Stimulated activated naive CD8-positive, alpha-beta T cell treated with anti-CD3 and anti-CD28 coated beads, Interleukin-15, Interleukin-2, amounts not matched to agents 100 ng/mL and 50 ng/mL, for 24 hours (primary cell): ENCODE data around the gene TBX5.

ENCODE experiments used
- H3K27ac Mint-ChIP-seq: one replicate; pipeline ENCODE4 v1.8.0; 2021; ENCODE audit warnings: mild to moderate bottlenecking, mixed read lengths
- H3K27me3 Mint-ChIP-seq: one replicate; pipeline ENCODE4 v1.8.0; 2021; ENCODE audit warnings: mixed read lengths
- H3K36me3 Mint-ChIP-seq: one replicate; pipeline ENCODE4 v1.8.0; 2021; ENCODE audit warnings: low read depth, mixed read lengths
- H3K4me1 Mint-ChIP-seq: one replicate; pipeline ENCODE4 v1.8.0; 2021; ENCODE audit warnings: low read depth, mixed read lengths
- H3K4me3 Mint-ChIP-seq: one replicate; pipeline ENCODE4 v1.8.0; 2021; ENCODE audit warnings: mild to moderate bottlenecking, mixed read lengths
- H3K9me3 Mint-ChIP-seq: one replicate; pipeline ENCODE4 v1.8.0; 2021; ENCODE audit warnings: mixed read lengths

TBX5 gene

GRCh38 chr12:114440270-114441038, 34.5 kb upstream of the TBX5 start:
- no peak overlapping the region for H3K4me3 Mint-ChIP-seq
- H3K9me3 Mint-ChIP-seq = peaks cover 6% of the 10 kb centered on the region
- no peaks in the 10 kb centered on the region for H3K4me1 Mint-ChIP-seq
- H3K27me3 Mint-ChIP-seq = peaks cover 89% of the 10 kb centered on the region
- no peaks in the 10 kb centered on the region for H3K36me3 Mint-ChIP-seq
- no peak overlapping the region for H3K27ac Mint-ChIP-seq

DNA sequence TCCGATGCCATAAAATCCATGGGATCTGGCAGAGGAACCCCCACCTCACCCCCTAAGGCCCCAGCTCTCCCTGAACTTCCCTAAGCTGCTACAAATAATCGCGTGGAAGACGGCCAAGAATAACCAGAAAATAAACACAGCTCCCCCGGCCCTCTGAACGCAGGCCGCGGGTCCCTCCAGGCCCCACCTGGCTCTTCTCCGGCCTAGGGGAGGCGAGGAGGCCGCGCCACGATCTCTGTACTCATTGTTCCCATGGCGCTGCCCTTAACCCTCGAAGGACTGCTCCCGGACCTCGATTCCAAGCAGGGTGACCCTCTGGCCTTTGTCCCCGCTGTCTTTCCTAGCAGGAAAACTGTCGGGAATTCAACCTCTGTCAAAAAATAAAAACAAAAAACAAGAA, 33.9 kb upstream of the TBX5 start:
- H3K4me1 Mint-ChIP-seq = no peaks in the 10 kb centered on the region
- no peak overlapping the region for H3K4me3 Mint-ChIP-seq
- no peak overlapping the region for H3K27ac Mint-ChIP-seq
- peaks cover 86% of the 10 kb centered on the region for H3K27me3 Mint-ChIP-seq
- H3K36me3 Mint-ChIP-seq = no peaks in the 10 kb centered on the region
- H3K9me3 Mint-ChIP-seq = peaks cover 6% of the 10 kb centered on the region

DNA sequence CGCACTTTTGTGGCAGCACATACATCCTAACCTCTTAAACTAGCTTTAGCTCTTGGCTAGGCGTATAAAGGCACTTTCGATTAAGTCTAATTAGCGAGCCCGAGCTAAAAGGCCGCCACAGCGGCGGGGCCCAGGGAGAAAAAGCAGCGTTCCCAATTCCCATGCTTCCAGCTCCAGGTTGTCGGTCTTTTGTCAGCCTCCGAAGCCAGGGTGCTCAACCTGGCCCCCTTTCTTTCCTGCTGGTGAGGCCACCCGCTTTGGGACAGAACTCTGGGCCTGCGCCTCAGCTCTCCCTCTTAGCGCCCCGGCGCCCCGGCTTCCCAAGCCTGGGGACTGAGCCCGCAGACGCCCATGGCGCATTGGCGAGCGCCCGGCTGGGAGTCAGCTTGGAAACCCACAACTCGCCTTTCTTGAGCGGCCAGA, 33.3 kb upstream of the TBX5 start:
- no peak overlapping the region for H3K27ac Mint-ChIP-seq
- no peaks in the 10 kb centered on the region for H3K4me1 Mint-ChIP-seq
- peaks cover 6% of the 10 kb centered on the region for H3K9me3 Mint-ChIP-seq
- no peaks in the 10 kb centered on the region for H3K36me3 Mint-ChIP-seq
- peaks cover 81% of the 10 kb centered on the region for H3K27me3 Mint-ChIP-seq
- H3K4me3 Mint-ChIP-seq = no peak overlapping the region

- H3K27ac Mint-ChIP-seq = no peak overlapping the region
- no peak overlapping the region for H3K4me3 Mint-ChIP-seq
- no peaks in the 10 kb centered on the region for H3K4me1 Mint-ChIP-seq
- H3K27me3 Mint-ChIP-seq = peaks cover 78% of the 10 kb centered on the region
- no peaks in the 10 kb centered on the region for H3K36me3 Mint-ChIP-seq
- peaks cover 6% of the 10 kb centered on the region for H3K9me3 Mint-ChIP-seq
These were observed 32.8 kb upstream of the TBX5 start for GRCh38 chr12:114438635-114439256.

DNA sequence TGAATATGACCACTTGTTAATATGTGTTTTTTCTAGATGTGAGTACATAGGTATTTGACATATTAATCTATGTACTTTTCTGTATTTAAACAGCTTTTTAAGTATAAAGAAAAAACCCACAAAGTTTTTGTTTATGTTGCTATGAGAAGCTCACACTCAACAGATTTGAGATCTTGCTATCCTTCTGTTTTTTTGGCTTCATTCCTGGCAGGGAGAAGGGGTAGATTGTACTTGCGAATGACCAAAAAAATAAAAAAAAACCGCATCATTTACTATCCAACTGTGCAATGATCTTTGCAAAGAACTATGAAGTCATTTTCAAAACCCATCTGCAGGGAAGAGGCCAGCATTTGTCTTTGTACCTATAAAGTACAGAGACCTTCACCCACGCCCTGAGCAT, 28.4 kb upstream of the TBX5 start:
- H3K9me3 Mint-ChIP-seq = peaks cover 6% of the 10 kb centered on the region
- no peak overlapping the region for H3K27ac Mint-ChIP-seq
- H3K36me3 Mint-ChIP-seq = no peaks in the 10 kb centered on the region
- peaks cover 50% of the 10 kb centered on the region for H3K27me3 Mint-ChIP-seq
- no peaks in the 10 kb centered on the region for H3K4me1 Mint-ChIP-seq
- H3K4me3 Mint-ChIP-seq = no peak overlapping the region

GRCh38 chr12:114431902-114432301, 26.0 kb upstream of the TBX5 start:
- Mint-ChIP-seq H3K4me1 (no peaks in the 10 kb centered on the region), H3K36me3 (no peaks in the 10 kb centered on the region), H3K4me3 (no peak overlapping the region), H3K27ac (no peak overlapping the region), H3K9me3 (peaks cover 6% of the 10 kb centered on the region), H3K27me3 (peaks cover 27% of the 10 kb centered on the region)

- Mint-ChIP-seq H3K4me1 (no peaks in the 10 kb centered on the region), H3K9me3 (no peaks in the 10 kb centered on the region), H3K36me3 (no peaks in the 10 kb centered on the region), H3K27ac (no peak overlapping the region), H3K27me3 (peaks cover 19% of the 10 kb centered on the region), H3K4me3 (no peak overlapping the region)
These were observed 24.4 kb upstream of the TBX5 start for GRCh38 chr12:114430306-114430705.

GRCh38 chr12:114425031-114425626, 19.2 kb upstream of the TBX5 start:
- no peak overlapping the region for H3K27ac Mint-ChIP-seq
- H3K36me3 Mint-ChIP-seq = no peaks in the 10 kb centered on the region
- no peak overlapping the region for H3K4me3 Mint-ChIP-seq
- H3K27me3 Mint-ChIP-seq = peaks cover 5% of the 10 kb centered on the region
- no peaks in the 10 kb centered on the region for H3K9me3 Mint-ChIP-seq
- no peaks in the 10 kb centered on the region for H3K4me1 Mint-ChIP-seq

DNA sequence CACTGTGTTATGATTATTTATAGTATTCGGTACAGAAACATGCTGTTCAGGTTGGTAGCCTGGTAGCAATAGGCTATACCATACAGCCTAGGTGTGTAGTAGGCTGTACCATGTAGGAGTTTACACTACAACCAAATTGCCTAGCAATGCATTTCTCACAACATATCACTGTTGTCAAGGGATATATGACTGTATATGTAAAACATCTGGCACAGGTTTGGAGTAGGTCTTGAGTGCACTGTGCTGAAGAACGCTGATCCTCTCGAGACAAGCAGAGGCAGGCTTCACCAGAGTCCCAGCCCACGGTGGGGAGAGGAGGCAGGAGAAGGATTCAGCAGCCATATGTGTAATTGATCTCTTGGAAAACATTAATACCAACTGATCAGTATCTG, 15.0 kb upstream of the TBX5 start:
- Mint-ChIP-seq H3K4me3 (no peak overlapping the region), H3K36me3 (no peaks in the 10 kb centered on the region), H3K27ac (no peak overlapping the region), H3K27me3 (peaks cover 24% of the 10 kb centered on the region), H3K4me1 (no peaks in the 10 kb centered on the region), H3K9me3 (no peaks in the 10 kb centered on the region)

DNA sequence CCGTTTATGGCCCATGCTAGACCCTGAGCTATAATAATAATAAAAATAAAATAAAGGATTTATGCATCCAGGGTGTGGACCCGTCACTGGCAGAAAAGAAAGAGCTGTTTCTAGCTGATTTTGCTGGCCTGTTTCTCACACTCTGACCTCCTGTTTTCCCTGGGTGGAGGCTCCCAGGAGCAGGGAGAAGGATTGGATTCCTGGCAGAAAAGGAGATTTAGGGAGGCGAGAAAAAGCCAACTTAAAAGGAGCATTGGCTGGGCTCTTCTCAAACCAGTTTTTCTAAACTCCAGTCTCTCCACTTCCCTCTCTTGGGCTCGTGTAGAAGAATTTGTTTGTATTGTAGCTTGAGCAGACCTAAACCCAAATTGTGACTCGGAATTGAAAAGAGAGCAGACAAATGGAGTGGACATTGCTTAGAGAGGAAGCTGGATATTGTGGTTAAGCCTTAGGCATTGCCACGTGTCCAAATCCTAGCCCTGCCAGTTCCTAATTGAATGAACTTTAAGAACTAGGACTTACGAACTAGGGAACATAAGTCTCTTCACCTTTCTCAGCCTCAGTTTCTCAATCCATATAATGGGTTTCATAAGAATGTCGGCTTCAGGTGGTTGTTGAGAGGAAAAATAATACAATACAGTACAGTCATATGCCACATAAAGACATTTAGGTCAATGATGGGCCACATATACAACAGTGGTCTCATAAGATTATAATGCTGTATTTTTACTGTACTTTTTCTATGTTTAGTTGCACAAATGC, 14.4 kb upstream of the TBX5 start:
- Mint-ChIP-seq H3K4me1 (no peaks in the 10 kb centered on the region), H3K27ac (no peak overlapping the region), H3K36me3 (no peaks in the 10 kb centered on the region), H3K4me3 (no peak overlapping the region), H3K27me3 (peaks cover 24% of the 10 kb centered on the region), H3K9me3 (no peaks in the 10 kb centered on the region)

GRCh38 chr12:114416028-114416427, 10.1 kb upstream of the TBX5 start:
- H3K4me3 Mint-ChIP-seq = no peak overlapping the region
- H3K9me3 Mint-ChIP-seq = no peaks in the 10 kb centered on the region
- H3K27me3 Mint-ChIP-seq = peaks cover 57% of the 10 kb centered on the region
- no peaks in the 10 kb centered on the region for H3K36me3 Mint-ChIP-seq
- no peak overlapping the region for H3K27ac Mint-ChIP-seq
- H3K4me1 Mint-ChIP-seq = no peaks in the 10 kb centered on the region

GRCh38 chr12:114415525-114415868, 9.6 kb upstream of the TBX5 start:
- Mint-ChIP-seq H3K9me3 (no peaks in the 10 kb centered on the region), H3K27ac (no peak overlapping the region), H3K36me3 (peaks cover under 1% of the 10 kb centered on the region), H3K27me3 (peaks cover 62% of the 10 kb centered on the region), H3K4me1 (peaks cover under 1% of the 10 kb centered on the region), H3K4me3 (no peak overlapping the region)

GRCh38 chr12:114414866-114415524, 9.1 kb upstream of the TBX5 start:
- peaks cover 67% of the 10 kb centered on the region for H3K27me3 Mint-ChIP-seq
- H3K4me3 Mint-ChIP-seq = no peak overlapping the region
- H3K27ac Mint-ChIP-seq = no peak overlapping the region
- H3K4me1 Mint-ChIP-seq = peaks cover 5% of the 10 kb centered on the region
- H3K36me3 Mint-ChIP-seq = peaks cover 5% of the 10 kb centered on the region
- H3K9me3 Mint-ChIP-seq = no peaks in the 10 kb centered on the region

DNA sequence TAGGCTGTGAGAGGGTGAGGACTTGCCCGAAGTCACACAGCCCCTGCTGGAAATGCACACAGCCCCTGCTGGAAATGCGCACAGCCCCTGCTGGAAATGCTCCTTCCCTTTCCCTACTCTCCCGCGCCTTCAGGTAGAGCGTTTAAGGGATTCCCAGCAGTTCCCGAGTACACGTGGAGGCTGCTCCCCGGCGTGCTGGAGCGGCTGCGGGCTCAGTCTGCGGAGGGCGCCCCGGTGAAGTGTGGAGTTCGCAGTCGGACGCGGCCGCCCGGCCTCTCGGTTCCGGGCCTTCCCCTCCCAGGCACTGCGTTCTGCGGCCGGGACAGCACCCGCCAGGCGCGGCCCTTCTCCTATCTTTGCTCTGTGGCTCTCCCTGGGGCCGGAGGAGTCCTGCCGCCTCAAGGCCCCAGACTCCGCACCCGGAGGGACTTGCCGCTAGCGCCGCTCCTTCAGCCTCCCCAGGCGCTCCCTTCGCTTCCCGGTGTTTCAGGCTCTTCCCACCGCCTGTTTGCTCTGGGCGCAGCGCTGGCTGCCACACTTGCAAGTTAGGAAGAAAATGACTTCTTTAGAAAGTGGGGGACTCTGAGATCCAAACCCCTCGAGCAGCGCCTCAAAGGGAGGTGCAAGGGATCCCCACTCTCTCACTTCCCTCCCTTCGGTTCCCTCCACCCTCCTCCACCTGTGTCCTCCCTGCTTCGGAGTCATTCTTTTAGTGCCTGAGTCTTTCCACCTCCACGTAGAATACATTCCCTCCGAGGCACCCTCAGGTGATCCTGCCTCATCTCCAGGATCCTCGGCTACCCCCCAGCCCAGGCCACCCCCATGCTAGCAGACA, 8.3 kb upstream of the TBX5 start:
- Mint-ChIP-seq H3K36me3 (peaks cover 5% of the 10 kb centered on the region), H3K9me3 (no peaks in the 10 kb centered on the region), H3K27me3 (peaks cover 74% of the 10 kb centered on the region), H3K4me1 (peaks cover 9% of the 10 kb centered on the region), H3K4me3 (no peak overlapping the region), H3K27ac (no peak overlapping the region)
